OCI-LY7 (cell line): ENCODE results near the gene CRK. TPM values are rescaled to one million over a fixed set of nuclear protein-coding genes. Genes with fewer than 3 reads are reported as not detected.

Experiments
- BruUV-seq: library from RNA; stranded (reverse); fragments of 400-500 nt; replicated peaks from 2 replicates; lab custom pipeline; 2021; lab: Mats Ljungman, UMichigan
- CTCF ChIA-PET: fragments of 300-600 bp; sonication (Branson Sonifier 250); formaldehyde crosslinking; loops from one replicate; lab custom pipeline; 2022; ENCODE audit warnings: antibody characterized with exemption; ENCODE audit not compliant: unreplicated experiment; lab: Charles Lee
- POLR2A ChIA-PET: fragments of 300-600 bp; sonication (Branson Sonifier 250); formaldehyde crosslinking; loops from one replicate; lab custom pipeline; 2022; ENCODE audit warnings: antibody characterized with exemption; lab: Charles Lee
- DNase-seq: peaks from one replicate; pipeline ENCODE4 v3.0.0-alpha.2; 2015; ENCODE audit warnings: low spot score
- H2AFZ ChIP-seq: fragments of 200-600 bp; sonication (generic), shearing (Covaris generic); 2 replicates; pipeline ENCODE4 v1.6.1; 2014; ENCODE audit warnings: mild to moderate bottlenecking, antibody characterized with exemption, low read length, moderate library complexity
- H3K27ac ChIP-seq: fragments of 200-600 bp; sonication (generic); 2 replicates; pipeline ENCODE4 v1.5.1; 2014; ENCODE audit warnings: mixed run types, low read depth, mild to moderate bottlenecking, moderate library complexity, low read length, inconsistent platforms; ENCODE audit not compliant: poor library complexity, severe bottlenecking
- H3K36me3 ChIP-seq: fragments of 200-600 bp; sonication (generic); 2 replicates; pipeline ENCODE4 v1.6.1; 2014; ENCODE audit warnings: mild to moderate bottlenecking, antibody characterized with exemption, low read length, moderate library complexity, mixed read lengths; ENCODE audit not compliant: insufficient read depth
- H3K4me1 ChIP-seq: fragments of 200-600 bp; sonication (generic); 2 replicates; pipeline ENCODE4 v1.5.1; 2014; ENCODE audit warnings: mild to moderate bottlenecking, low read length; ENCODE audit not compliant: insufficient read depth, poor library complexity, severe bottlenecking
- H3K4me2 ChIP-seq: fragments of 200-600 bp; sonication (generic); 2 replicates; pipeline ENCODE4 v1.6.1; 2014; ENCODE audit warnings: mild to moderate bottlenecking, low read length
- H3K4me3 ChIP-seq: fragments of 200-600 bp; sonication (generic); 2 replicates; pipeline ENCODE4 v1.5.1; 2014; ENCODE audit warnings: mild to moderate bottlenecking, low read depth, low read length; ENCODE audit not compliant: poor library complexity, severe bottlenecking
- H3K79me2 ChIP-seq: fragments of 200-600 bp; sonication (generic); 2 replicates; pipeline ENCODE4 v1.6.1; 2016; ENCODE audit warnings: low read depth, mild to moderate bottlenecking, low read length, moderate library complexity, mixed read lengths; ENCODE audit not compliant: insufficient read depth
- H3K9me2 ChIP-seq: fragments of 200-600 bp; sonication (generic); 2 replicates; pipeline ENCODE4 v1.6.1; 2016; ENCODE audit warnings: mild to moderate bottlenecking, low read length, mixed read lengths; ENCODE audit not compliant: insufficient read depth
- H3K9me3 ChIP-seq: fragments of 200-600 bp; sonication (generic); 2 replicates; pipeline ENCODE4 v1.6.1; 2014; ENCODE audit warnings: mild to moderate bottlenecking, mixed run types, low read length, mixed read lengths
- H4K20me1 ChIP-seq: fragments of 200-600 bp; sonication (generic); 2 replicates; pipeline ENCODE4 v1.6.1; 2014; ENCODE audit warnings: mild to moderate bottlenecking, antibody characterized with exemption, low read length, moderate library complexity, mixed read lengths; ENCODE audit not compliant: insufficient read depth
- EZH2phosphoT487 ChIP-seq: fragments of 200-600 bp; sonication (generic); IDR thresholded peaks from 2 replicates; pipeline ENCODE4 v1.6.1; 2018; ENCODE audit warnings: low read depth, borderline replicate concordance, mild to moderate bottlenecking, mixed run types, antibody characterized with exemption, low read length, moderate library complexity, mixed read lengths
- intact Hi-C: fragments of 100-400 bp; cut with micrococcal nuclease; formaldehyde crosslinking; loops from one replicate; pipeline ENCODE4 v1.10.0; 2022; ENCODE audit not compliant: unreplicated experiment
- total RNA-seq, 2 experiments: library from RNA; depleted of rRNA in 1 of 2; stranded (reverse); fragments of >200 nt in 1 of 2; shearing (Covaris generic) in 1 of 2; gene quantifications; 2 replicates each; pipeline ENCODE4 v1.2.3, GENCODE V29; 2014 to 2022
- TF ChIP-seq, protein P1 (sequence below): fragments of 200-600 bp; sonication (generic); conservative IDR thresholded peaks from 2 replicates; pipeline ENCODE4 v1.5.1; 2014; ENCODE audit warnings: mild to moderate bottlenecking, antibody characterized with exemption, low read length, moderate library complexity, mixed read lengths

CRK gene
- total RNA-seq, 2 experiments from 2014 or later = 30.4 to 32.0 TPM

DNA sequence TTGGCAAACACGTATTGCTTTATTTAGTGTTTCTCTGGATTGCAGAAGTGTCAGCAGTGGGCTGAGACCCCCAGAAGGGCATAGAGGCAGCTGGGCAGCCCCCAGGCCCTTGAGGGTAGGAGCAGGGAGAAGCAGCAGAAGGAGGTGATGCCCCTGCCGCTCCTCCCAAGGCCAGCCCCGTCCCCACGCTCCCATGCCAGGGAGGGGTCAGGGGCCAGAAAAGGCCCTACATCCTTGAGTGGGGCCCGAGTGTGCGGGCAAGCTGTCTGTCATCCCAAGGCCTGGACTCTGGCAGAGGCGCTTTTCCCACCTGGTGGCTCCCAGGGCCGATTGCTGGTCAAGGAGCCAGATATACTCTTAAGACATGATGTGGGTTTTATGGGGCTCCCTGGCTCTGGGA, 8.2 kb upstream of the CRK start:
- H3K4me2 ChIP-seq = no peak overlapping the region

GRCh38 chr17:1462164-1463112, 6.4 kb upstream of the CRK start:
- BruUV-seq = no TSS peak
- Histone ChIP-seq H4K20me1 (no peaks in the 10 kb centered on the region), H3K4me3 (peak overlapping the region; percentile 50), H3K79me2 (no peaks in the 10 kb centered on the region), H3K4me1 (peaks cover 22% of the 10 kb centered on the region), H3K9me2 (no peaks in the 10 kb centered on the region), H2AFZ (peak overlapping the region; percentile 41; the same call in 1 of the 2 replicates), H3K4me2 (peak overlapping the region; percentile 50), H3K9me3 (no peaks in the 10 kb centered on the region), H3K36me3 (peaks cover 12% of the 10 kb centered on the region), H3K27ac (peak overlapping the region; percentile 36)
- ChIA-PET POLR2A (interaction anchor here (0.8 to 0.9 kb wide), 2 partner anchors 13 to 73 kb away, joined by 3 to 4 read pairs; no protein-coding TSS in a partner anchor), CTCF (no interaction called here)
- TF ChIP-seq EZH2phosphoT487 = no peak
- TF ChIP-seq, protein P1, sequence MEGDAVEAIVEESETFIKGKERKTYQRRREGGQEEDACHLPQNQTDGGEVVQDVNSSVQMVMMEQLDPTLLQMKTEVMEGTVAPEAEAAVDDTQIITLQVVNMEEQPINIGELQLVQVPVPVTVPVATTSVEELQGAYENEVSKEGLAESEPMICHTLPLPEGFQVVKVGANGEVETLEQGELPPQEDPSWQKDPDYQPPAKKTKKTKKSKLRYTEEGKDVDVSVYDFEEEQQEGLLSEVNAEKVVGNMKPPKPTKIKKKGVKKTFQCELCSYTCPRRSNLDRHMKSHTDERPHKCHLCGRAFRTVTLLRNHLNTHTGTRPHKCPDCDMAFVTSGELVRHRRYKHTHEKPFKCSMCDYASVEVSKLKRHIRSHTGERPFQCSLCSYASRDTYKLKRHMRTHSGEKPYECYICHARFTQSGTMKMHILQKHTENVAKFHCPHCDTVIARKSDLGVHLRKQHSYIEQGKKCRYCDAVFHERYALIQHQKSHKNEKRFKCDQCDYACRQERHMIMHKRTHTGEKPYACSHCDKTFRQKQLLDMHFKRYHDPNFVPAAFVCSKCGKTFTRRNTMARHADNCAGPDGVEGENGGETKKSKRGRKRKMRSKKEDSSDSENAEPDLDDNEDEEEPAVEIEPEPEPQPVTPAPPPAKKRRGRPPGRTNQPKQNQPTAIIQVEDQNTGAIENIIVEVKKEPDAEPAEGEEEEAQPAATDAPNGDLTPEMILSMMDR = no peak
- DNase-seq = no peak
- intact Hi-C loops = loop anchor here (1.0 kb wide), 1 partner anchor 22 kb away; no protein-coding TSS in a partner anchor

More for the DNA sequence above, 8.2 kb upstream of the CRK start:
- H3K4me3 ChIP-seq = no peak overlapping the region
- H3K9me3 ChIP-seq = no peaks in the 10 kb centered on the region
- no peaks in the 10 kb centered on the region for H4K20me1 ChIP-seq
- no peaks in the 10 kb centered on the region for H3K79me2 ChIP-seq
- H3K4me1 ChIP-seq = peaks cover 22% of the 10 kb centered on the region
- H3K9me2 ChIP-seq = no peaks in the 10 kb centered on the region
- no peak overlapping the region for H3K27ac ChIP-seq
- ChIA-PET CTCF (no interaction called here), POLR2A (no interaction called here)
- peaks cover 26% of the 10 kb centered on the region for H3K36me3 ChIP-seq
- no peak overlapping the region for H2AFZ ChIP-seq
- BruUV-seq = no TSS peak
- intact Hi-C loops = no loop called here
- DNase-seq = no peak
- TF ChIP-seq, protein P1 = no peak
